Lower leg skin (tissue), 4 donors: ENCODE data around the gene SCN2A. TPM values are rescaled to one million over a fixed set of nuclear protein-coding genes. Genes with fewer than 3 reads are reported as not detected.

Source experiments
- DNase-seq, 2 donors: peaks; one replicate each; pipeline ENCODE4 v3.0.0-alpha.2; 2019; ENCODE audit warnings: low spot score in 2 of 2
- H3K4me3 ChIP-seq: fragments of 200-600 bp; sonication (generic); 2 replicates; pipeline ENCODE4 v1.5.1; 2017; ENCODE audit warnings: mild to moderate bottlenecking, low read depth; ENCODE audit not compliant: poor library complexity, severe bottlenecking
- POLR2A ChIP-seq, 2 donors: fragments of 450-650 bp; IDR thresholded peaks; one replicate each; pipeline ENCODE4 v1.6.1; 2016 to 2017; ENCODE audit warnings: antibody characterized with exemption in 2 of 2, mild to moderate bottlenecking in 1 of 2, moderate library complexity in 1 of 2
- WGBS, 2 donors: methylation state at CpG; one replicate each; pipeline ENCODE4 v1.1.5; 2018; 5-methylcytosine and 5-hydroxymethylcytosine counted together
- intact Hi-C: fragments of 100-400 bp; cut with DNase I; formaldehyde crosslinking; loops from one replicate; pipeline ENCODE4 v1.15.0; 2023; ENCODE audit warnings: low total_unique reads
- total RNA-seq, 4 donors: library from RNA; depleted of rRNA; stranded (reverse); fragments of >200 nt; gene quantifications; one replicate each; pipeline ENCODE4 v1.1.0, GENCODE V29; 2016
- TF ChIP-seq, protein P1 (sequence below), 3 donors: fragments of 450-650 bp; IDR thresholded peaks; one replicate each; pipeline ENCODE4 v1.5.1; 2016; ENCODE audit warnings: antibody characterized with exemption in 3 of 3, mild to moderate bottlenecking in 3 of 3, moderate library complexity in 2 of 3

The SCN2A gene
- total RNA-seq, 4 donors from 2014 or later, result 0.03 to 0.29 (median 0.04) TPM; not detected in 1

- H3K4me3 ChIP-seq, result no peak overlapping the region
- intact Hi-C loops, result loop anchor here (10.0 kb wide), 1 partner anchor 193 kb away; no protein-coding TSS in a partner anchor
- no peak for DNase-seq
- 39 to 46% methylated on average over 1 of the region's 1 CpG for WGBS, 2 donors
- TF ChIP-seq POLR2A (IDR thresholded peaks at IDR 0.05), result no peak
- TF ChIP-seq, protein P1, sequence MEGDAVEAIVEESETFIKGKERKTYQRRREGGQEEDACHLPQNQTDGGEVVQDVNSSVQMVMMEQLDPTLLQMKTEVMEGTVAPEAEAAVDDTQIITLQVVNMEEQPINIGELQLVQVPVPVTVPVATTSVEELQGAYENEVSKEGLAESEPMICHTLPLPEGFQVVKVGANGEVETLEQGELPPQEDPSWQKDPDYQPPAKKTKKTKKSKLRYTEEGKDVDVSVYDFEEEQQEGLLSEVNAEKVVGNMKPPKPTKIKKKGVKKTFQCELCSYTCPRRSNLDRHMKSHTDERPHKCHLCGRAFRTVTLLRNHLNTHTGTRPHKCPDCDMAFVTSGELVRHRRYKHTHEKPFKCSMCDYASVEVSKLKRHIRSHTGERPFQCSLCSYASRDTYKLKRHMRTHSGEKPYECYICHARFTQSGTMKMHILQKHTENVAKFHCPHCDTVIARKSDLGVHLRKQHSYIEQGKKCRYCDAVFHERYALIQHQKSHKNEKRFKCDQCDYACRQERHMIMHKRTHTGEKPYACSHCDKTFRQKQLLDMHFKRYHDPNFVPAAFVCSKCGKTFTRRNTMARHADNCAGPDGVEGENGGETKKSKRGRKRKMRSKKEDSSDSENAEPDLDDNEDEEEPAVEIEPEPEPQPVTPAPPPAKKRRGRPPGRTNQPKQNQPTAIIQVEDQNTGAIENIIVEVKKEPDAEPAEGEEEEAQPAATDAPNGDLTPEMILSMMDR (IDR thresholded peaks at IDR 0.05), result no peak
These were observed 31.1 kb upstream of the SCN2A start for GRCh38 chr2:165208094-165208493.

DNA sequence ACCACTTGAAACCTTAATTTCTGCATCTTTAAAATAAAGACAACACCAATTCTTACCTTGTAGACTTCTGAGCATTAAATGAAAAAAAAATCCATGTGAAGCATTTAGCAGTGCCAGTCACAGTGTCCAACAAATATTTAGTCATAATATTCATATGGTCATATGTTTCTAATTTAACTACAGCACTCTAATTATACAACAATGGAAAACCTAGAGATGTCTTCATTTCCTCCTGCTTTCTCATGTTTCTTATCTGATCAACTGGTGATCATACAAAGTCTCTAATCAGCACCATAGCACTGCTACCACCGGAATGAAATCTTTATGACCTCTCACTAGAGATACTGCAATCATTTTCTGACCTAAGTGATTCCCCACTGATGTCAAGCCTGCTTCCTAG, 25.1 kb upstream of the SCN2A start:
- 50 to 53% methylated on average over 1 of the region's 1 CpG for WGBS, 2 donors
- TF ChIP-seq POLR2A (IDR thresholded peaks at IDR 0.05), result no peak
- TF ChIP-seq, protein P1 (IDR thresholded peaks at IDR 0.05), result no peak
- intact Hi-C loops, result no loop called here
- DNase-seq, result no peak
- no peak overlapping the region for H3K4me3 ChIP-seq

DNA sequence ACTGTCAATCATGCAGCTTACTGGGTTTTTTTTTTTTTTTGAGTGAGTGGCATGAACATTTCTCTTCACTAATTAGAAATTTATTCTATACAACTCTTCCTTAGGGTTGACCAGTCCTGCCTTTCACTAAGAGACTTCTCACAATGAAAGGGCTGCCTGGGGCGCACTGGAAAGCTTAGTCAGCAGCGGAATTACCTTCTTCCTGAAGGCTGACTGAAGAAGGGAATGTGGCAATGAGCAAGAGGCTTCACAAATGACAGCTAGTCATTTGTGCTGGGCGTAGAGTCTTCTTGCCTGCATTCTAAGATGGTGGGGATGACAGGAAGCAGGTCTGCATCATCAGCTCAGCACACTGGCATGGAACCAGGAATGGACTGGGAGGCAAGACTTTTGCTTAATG, 19.7 kb upstream of the SCN2A start:
- 61 to 65% methylated on average over 3 of the region's 3 CpGs for WGBS, 2 donors

GRCh38 chr2:165224941-165225340, 14.3 kb upstream of the SCN2A start:
- H3K4me3 ChIP-seq, result no peak overlapping the region
- TF ChIP-seq, protein P1 (IDR thresholded peaks at IDR 0.05), result no peak
- TF ChIP-seq POLR2A (IDR thresholded peaks at IDR 0.05), result no peak
- intact Hi-C loops, result no loop called here
- 50 to 54% methylated on average over 1 of the region's 1 CpG for WGBS, 2 donors
- no peak for DNase-seq

More for the DNA sequence above, 19.7 kb upstream of the SCN2A start:
- DNase-seq, result no peak
- TF ChIP-seq POLR2A (IDR thresholded peaks at IDR 0.05), result no peak
- TF ChIP-seq, protein P1 (IDR thresholded peaks at IDR 0.05), result no peak
- intact Hi-C loops, result no loop called here
- H3K4me3 ChIP-seq, result no peak overlapping the region

DNA sequence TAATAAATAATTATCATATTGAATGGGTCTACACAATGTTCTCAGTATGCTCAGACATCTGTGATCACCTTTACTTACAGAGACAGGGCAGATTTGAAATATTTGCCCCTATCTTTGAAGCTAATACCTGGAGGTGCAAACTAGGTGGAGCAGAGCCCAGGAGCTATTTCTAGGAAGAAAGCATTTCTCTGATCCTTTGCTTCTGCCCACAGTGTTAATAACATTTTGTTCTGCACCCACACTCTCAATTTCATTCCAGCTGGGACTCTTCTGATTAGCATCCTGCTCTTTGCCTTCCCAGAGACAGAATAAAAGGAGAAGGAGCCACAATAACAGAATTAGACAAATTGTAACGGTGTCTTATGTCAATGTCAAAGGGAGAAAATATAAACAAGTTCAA, 11.6 kb upstream of the SCN2A start:
- no peak overlapping the region for H3K4me3 ChIP-seq
- TF ChIP-seq POLR2A (IDR thresholded peaks at IDR 0.05), result no peak
- TF ChIP-seq, protein P1 (IDR thresholded peaks at IDR 0.05), result no peak
- 76 to 80% methylated on average over 1 of the region's 1 CpG for WGBS, 2 donors
- intact Hi-C loops, result no loop called here
- DNase-seq, result no peak

DNA sequence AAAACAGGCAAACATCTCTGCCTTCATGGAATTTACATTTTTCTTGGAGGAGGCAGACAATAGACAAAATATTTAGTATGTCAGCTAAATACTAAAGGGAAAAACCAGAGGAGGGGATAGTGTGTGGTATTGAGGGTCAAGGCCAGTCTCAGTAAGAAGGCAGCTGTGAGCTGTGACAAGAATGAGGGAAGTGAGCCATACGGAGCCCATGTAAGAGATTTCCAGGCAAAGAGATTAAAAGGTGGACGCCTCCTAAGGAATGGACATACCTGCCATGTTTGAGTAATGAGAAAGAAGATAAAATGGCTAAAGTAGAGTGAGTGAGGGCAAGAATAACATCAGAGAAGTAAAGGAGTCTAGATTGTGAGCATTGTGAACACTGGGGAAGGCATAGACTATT, 2.2 kb upstream of the SCN2A start:
- no peak for DNase-seq
- WGBS, 2 donors, result 47 to 57% methylated on average over 2 of the region's 2 CpGs
- no peak for TF ChIP-seq POLR2A (IDR thresholded peaks at IDR 0.05)
- TF ChIP-seq, protein P1 (IDR thresholded peaks at IDR 0.05), result no peak
- intact Hi-C loops, result no loop called here
- no peak overlapping the region for H3K4me3 ChIP-seq
